Esophagus muscularis mucosa (tissue), 4 donors: ENCODE results near the gene SLC25A42. TPM values are rescaled to one million over a fixed set of nuclear protein-coding genes. Genes with fewer than 3 reads are reported as not detected.

Source experiments
- DNase-seq: peaks from one replicate; pipeline ENCODE4 v3.0.0-alpha.2; 2017; ENCODE audit errors: extremely low spot score
- H3K27ac ChIP-seq, 4 donors: fragments of 200-600 bp; sonication (generic); replicated peaks in 1 of 4; 1 replicate in 3 of 4; 2 replicates in 1 of 4; pipeline ENCODE4 v1.5.1; 2016 to 2019; ENCODE audit warnings: mild to moderate bottlenecking in 1 of 4
- H3K27me3 ChIP-seq, 4 donors: fragments of 200-600 bp; sonication (generic); one replicate each; pipeline versions ENCODE4 v1.5.1 to v1.6.0; 2016 to 2019
- H3K36me3 ChIP-seq, 4 donors: fragments of 200-600 bp; sonication (generic); one replicate each; pipeline ENCODE4 v1.5.1; 2016 to 2019
- H3K4me1 ChIP-seq, 4 donors: fragments of 200-600 bp; sonication (generic); one replicate each; pipeline ENCODE4 v1.5.1; 2016 to 2019
- H3K4me3 ChIP-seq, 4 donors: fragments of 200-600 bp; sonication (generic); 1 replicate in 2 of 4; 2 replicates in 2 of 4; pipeline ENCODE4 v1.5.1; 2016 to 2019; ENCODE audit warnings: mild to moderate bottlenecking in 4 of 4, moderate library complexity in 1 of 4
- H3K9me3 ChIP-seq, 4 donors: fragments of 200-600 bp; sonication (generic); 1 replicate in 3 of 4; 2 replicates in 1 of 4; pipeline ENCODE4 v1.5.1; 2016 to 2019
- CTCF ChIP-seq, 3 experiments: fragments of 200-600 bp in 2 of 3; fragments of 450-650 bp in 1 of 3; sonication (generic) in 2 of 3; IDR thresholded peaks; one replicate each; pipeline ENCODE4 v1.5.1; 2017 to 2019; ENCODE audit warnings: antibody characterized with exemption in 3 of 3, mild to moderate bottlenecking in 2 of 3, moderate library complexity in 1 of 3
- EP300 ChIP-seq: sonication (generic); formaldehyde crosslinking; IDR thresholded peaks from one replicate; pipeline ENCODE4 v1.6.1; 2017; ENCODE audit warnings: antibody characterized with exemption
- POLR2A ChIP-seq: fragments of 450-650 bp; IDR thresholded peaks from one replicate; pipeline ENCODE4 v1.6.1; 2017; ENCODE audit warnings: antibody characterized with exemption, moderate library complexity, mild to moderate bottlenecking, low read depth
- POLR2AphosphoS5 ChIP-seq, 2 donors: sonication (generic); formaldehyde crosslinking; IDR thresholded peaks; one replicate each; pipeline ENCODE4 v1.6.1; 2017; ENCODE audit warnings: antibody characterized with exemption in 2 of 2
- WGBS: methylation state at CpG from one replicate; pipeline ENCODE4 v1.1.5; 2018; 5-methylcytosine and 5-hydroxymethylcytosine counted together
- intact Hi-C: fragments of 100-400 bp; cut with DNase I; formaldehyde crosslinking; loops from one replicate; pipeline ENCODE4 v1.15.1; 2023
- total RNA-seq, 4 donors: library from RNA; depleted of rRNA; stranded (reverse); fragments of >200 nt; gene quantifications; one replicate each; pipeline versions ENCODE4 v1.1.0 to v1.2.1, GENCODE V29; 2016

The SLC25A42 gene
- total RNA-seq, 4 donors from 2014 or later, result 11.2 to 16.8 (median 13.8) TPM

- Histone ChIP-seq H3K27me3 (no peaks in the 10 kb centered on the region), H3K9me3 (no peaks in the 10 kb centered on the region), H3K36me3 (peaks cover 31 to 93% (median 93%) of the 10 kb centered on the region in 4 donors), H3K4me1 (peaks cover 6 to 36% (median 20%) of the 10 kb centered on the region in 4 donors), H3K27ac (no peak overlapping the region), H3K4me3 (no peak overlapping the region)
- 71% methylated on average over 10 of the region's 10 CpGs for WGBS
- intact Hi-C loops, result no loop called here
- TF ChIP-seq POLR2AphosphoS5 (IDR thresholded peaks at IDR 0.05), result no peak
- peak in 1 of 3 experiments; percentile 4 for TF ChIP-seq CTCF (IDR thresholded peaks at IDR 0.05)
- TF ChIP-seq POLR2A, result no peak
- TF ChIP-seq EP300, result no peak
- no peak for DNase-seq
Observed at GRCh38 chr19:19026299-19026971, 37.4 kb upstream of the SLC25A42 start.

- Histone ChIP-seq H3K4me1 (peaks cover 11 to 41% (median 26%) of the 10 kb centered on the region in 4 donors), H3K4me3 (no peak overlapping the region), H3K27me3 (no peaks in the 10 kb centered on the region), H3K36me3 (peaks cover 31 to 89% (median 87%) of the 10 kb centered on the region in 4 donors), H3K27ac (no peak overlapping the region), H3K9me3 (no peaks in the 10 kb centered on the region)
- WGBS, result 86% methylated on average over 4 of the region's 4 CpGs
- DNase-seq, result no peak
- no peak for TF ChIP-seq POLR2AphosphoS5 (IDR thresholded peaks at IDR 0.05)
- intact Hi-C loops, result no loop called here
Observed at GRCh38 chr19:19027228-19027627, 36.6 kb upstream of the SLC25A42 start.

GRCh38 chr19:19028526-19028925 lies 35.3 kb upstream of the SLC25A42 start:
- H3K4me3 ChIP-seq, result no peak overlapping the region
- peaks cover 31 to 76% (median 75%) of the 10 kb centered on the region in 4 donors for H3K36me3 ChIP-seq
- H3K27me3 ChIP-seq, result no peaks in the 10 kb centered on the region
- intact Hi-C loops, result no loop called here
- H3K9me3 ChIP-seq, result no peaks in the 10 kb centered on the region
- no peak for TF ChIP-seq CTCF (IDR thresholded peaks at IDR 0.05)
- TF ChIP-seq EP300, result no peak
- TF ChIP-seq POLR2AphosphoS5 (IDR thresholded peaks at IDR 0.05), result no peak
- TF ChIP-seq POLR2A, result no peak
- no peak for DNase-seq
- no peak overlapping the region for H3K27ac ChIP-seq
- 89% methylated on average over 9 of the region's 9 CpGs for WGBS
- H3K4me1 ChIP-seq, result peaks cover 17 to 49% (median 32%) of the 10 kb centered on the region in 4 donors

GRCh38 chr19:19031891-19032290 lies 31.9 kb upstream of the SLC25A42 start:
- Histone ChIP-seq H3K27ac (peak overlapping the region; percentile 93 to 100 (median 98)), H3K27me3 (no peaks in the 10 kb centered on the region), H3K4me1 (peaks cover 30 to 57% (median 45%) of the 10 kb centered on the region in 4 donors), H3K4me3 (peak overlapping the region; percentile 95 to 99 (median 96)), H3K9me3 (no peaks in the 10 kb centered on the region), H3K36me3 (peaks cover 9 to 42% (median 41%) of the 10 kb centered on the region in 4 donors)
- intact Hi-C loops, result no loop called here
- 65% methylated on average over 5 of the region's 5 CpGs for WGBS
- no peak for DNase-seq
- no peak for TF ChIP-seq POLR2A
- no peak for TF ChIP-seq CTCF (IDR thresholded peaks at IDR 0.05)
- TF ChIP-seq POLR2AphosphoS5 (IDR thresholded peaks at IDR 0.05), result no peak
- no peak for TF ChIP-seq EP300

- intact Hi-C loops, result no loop called here
- Histone ChIP-seq H3K4me1 (peaks cover 28 to 51% (median 42%) of the 10 kb centered on the region in 4 donors), H3K9me3 (no peaks in the 10 kb centered on the region), H3K4me3 (peak overlapping the region; percentile 95 to 99 (median 96)), H3K36me3 (peaks cover 9 to 37% (median 35%) of the 10 kb centered on the region in 4 donors), H3K27me3 (no peaks in the 10 kb centered on the region), H3K27ac (peak overlapping the region; percentile 93 to 100 (median 98))
- under 1% methylated on average over 23 of the region's 31 CpGs for WGBS
- DNase-seq, result peak; percentile 94
- TF ChIP-seq EP300, result no peak
- TF ChIP-seq POLR2A, result no peak
- no peak for TF ChIP-seq CTCF (IDR thresholded peaks at IDR 0.05)
- TF ChIP-seq POLR2AphosphoS5 (IDR thresholded peaks at IDR 0.05), result peak in 1 of 2 donors; percentile 49
Observed at GRCh38 chr19:19032420-19033175, 31.2 kb upstream of the SLC25A42 start.
